GM21723 (cell line): Measurements from ENCODE around the gene ZRANB2.

Experiments
- ATAC-seq: cut with Tn5 transposase; IDR thresholded peaks from one replicate; pipeline ENCODE4 v1.9.1; 2021; ENCODE audit warnings: mild to moderate bottlenecking, moderate library complexity; ENCODE audit not compliant: unreplicated experiment

ZRANB2 gene

DNA sequence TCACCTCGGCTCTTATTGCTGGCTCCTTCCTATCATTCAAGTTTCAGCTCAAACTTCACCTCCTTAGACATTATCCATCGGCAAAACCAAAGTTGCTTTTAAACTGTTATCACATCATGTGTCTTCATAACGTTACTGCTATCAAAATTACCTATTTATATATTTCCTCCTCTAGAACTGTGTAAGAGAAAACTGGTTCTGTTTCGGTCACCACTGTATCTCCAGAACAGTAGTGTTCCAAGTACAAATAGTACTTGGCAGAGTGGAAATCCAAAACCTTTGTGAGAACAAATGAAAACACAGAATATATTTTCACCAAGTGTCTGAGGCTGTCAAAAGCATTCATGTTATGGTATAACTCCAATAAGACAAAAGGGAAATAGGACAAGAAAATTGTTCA is 9.1 kb downstream of the ZRANB2 start:
- no peak for ATAC-seq

DNA sequence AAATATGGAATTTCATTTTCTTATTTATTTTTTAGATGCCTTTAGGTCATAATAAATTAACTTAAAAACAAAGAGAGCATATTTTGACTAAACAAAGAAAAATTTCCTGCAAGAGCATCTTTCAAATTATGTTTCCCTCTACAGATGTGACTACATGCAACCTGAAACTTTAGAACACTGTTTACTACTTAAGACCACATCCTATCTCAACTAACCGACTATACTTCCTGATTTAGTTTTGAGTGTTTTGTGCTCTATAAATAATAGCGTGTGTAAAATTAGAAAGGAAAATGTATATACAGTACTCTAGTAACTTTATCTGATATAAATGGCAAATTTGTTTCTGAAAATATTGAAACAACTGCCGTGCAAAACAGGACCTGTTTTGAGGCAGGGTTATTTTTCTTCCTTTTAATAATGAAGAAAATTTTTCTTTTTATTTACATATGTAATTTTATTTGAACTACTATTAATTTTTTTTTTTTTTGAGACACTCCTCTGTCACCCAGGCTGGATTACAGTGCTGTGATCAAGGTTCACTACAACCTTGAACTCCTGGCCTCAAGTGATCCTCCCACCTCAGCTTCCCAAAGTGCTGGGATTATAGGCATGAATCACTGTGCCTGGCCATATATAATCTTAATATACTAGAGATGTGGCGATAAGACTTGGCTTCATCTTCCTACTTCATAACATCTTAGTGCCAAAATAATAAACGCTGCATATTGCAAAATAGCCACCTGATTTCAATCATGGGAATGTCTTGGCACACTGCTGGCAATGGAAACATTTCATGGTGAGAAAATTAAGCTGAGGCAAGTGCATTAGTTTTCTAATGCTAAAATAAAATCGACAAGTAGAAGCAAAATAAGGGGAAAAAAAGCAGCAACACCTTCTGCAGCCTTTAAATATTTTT is 12.3 kb downstream of the ZRANB2 start:
- ATAC-seq: peak; percentile 96

DNA sequence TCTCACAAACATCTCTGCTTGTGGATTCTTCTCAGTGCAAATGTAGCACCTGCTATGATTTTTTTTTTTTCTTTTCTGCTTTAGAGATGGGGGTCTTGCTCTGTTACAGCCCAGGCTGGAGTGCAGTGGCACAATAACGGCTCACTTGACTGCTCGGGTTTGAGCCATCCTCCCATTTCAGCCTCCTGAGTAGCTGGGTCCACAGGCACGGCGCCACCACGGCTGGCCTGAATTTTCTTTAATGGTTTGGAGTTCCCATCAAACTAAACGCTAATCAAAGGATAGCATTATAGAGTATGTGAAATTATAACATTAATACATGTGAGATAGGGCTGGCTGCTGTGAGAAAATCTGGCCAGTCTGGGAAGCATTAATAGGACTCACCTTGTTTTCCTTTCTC is 26.0 kb downstream of the ZRANB2 start:
- ATAC-seq: no peak

DNA sequence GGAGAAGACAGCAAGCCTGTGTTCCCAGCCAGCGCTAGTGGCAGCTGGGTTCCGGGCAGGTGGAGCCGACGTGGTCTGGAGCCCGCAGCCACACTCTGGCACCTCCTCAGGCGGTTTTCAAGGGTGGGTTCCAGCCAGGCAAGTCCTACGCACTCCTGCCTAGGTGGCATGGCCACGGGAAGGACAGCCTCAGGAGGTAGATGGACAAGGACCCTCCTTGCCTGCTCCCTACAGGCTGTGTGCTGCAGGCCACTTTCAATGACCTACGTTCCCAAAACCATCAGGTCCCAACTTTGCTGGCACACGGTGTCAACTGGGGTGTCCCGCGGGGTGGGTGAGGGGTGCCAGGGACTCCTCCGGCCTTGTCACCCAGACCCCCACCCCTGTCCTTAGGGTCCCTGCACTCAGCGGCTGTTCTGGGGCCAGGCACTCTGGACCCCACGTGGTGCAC is 26.5 kb downstream of the ZRANB2 start:
- no peak for ATAC-seq

DNA sequence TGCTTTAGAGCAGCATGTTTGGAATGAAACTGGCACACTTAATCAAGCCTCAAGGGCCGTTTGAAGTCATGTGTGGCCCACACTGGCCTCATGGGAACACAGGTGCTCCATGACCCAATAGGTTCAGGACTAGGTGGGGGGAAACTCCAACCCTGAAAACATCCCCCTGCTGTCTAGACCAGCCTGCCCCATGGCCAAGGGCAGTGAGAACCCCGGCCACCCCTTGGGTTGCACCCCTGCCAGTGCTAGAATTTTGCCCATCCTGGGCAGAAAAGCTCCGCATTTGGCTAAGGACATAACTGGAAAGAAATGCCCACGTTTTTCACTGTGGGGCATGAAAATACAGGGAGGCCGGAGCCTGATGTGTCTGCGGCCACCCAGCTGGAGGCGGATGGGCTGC is 27.1 kb downstream of the ZRANB2 start:
- ATAC-seq: no peak

DNA sequence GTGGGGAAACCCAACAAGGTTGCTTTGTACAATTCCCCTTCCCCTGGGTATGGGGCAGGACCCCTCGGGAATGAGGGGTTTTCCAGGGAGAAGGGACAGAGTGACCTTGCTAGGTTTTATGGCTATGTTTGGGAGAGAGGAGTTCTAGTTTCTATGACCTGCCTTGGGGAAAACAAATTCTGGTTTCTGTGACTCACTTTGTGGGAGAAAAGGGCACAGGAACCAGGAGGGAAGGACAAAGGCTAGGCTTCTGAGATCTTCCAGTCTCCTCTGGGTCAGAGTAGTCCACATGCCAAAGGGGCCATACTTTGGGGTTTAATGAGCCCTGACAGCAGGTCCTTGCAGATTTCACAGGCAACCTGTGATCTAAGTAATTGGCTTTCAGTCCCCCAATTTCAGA is 27.7 kb downstream of the ZRANB2 start:
- no peak for ATAC-seq

DNA sequence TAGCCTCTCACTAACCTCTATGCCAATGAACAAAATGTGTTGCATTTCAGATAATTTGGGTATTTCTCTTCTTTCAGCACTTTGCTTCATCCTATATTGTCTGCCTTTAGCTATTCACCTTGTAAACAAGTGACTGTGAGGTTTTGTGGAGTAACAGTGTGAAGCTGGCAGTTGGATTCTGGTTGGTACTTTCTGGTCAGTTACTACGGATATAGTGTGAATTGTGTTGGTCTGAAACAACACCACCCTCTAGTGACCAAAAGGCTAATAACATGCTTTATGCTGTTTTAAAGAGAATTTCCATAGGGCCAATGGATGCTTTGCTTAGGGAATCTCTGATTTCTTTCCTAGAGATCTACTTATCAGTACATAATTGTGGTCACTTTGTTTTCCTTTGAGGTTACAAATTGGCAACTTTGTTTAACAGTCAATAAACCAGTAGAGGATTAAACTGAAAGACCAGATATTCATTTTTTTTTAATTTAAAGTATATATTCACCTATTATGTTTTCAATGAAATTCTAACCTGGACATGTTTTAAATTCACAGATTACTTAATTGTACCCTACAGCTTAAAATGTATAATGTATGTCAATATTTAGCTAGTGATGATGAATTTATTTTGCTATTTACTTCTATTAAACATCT is 30.8 kb downstream of the ZRANB2 start:
- ATAC-seq: peak; percentile 59

DNA sequence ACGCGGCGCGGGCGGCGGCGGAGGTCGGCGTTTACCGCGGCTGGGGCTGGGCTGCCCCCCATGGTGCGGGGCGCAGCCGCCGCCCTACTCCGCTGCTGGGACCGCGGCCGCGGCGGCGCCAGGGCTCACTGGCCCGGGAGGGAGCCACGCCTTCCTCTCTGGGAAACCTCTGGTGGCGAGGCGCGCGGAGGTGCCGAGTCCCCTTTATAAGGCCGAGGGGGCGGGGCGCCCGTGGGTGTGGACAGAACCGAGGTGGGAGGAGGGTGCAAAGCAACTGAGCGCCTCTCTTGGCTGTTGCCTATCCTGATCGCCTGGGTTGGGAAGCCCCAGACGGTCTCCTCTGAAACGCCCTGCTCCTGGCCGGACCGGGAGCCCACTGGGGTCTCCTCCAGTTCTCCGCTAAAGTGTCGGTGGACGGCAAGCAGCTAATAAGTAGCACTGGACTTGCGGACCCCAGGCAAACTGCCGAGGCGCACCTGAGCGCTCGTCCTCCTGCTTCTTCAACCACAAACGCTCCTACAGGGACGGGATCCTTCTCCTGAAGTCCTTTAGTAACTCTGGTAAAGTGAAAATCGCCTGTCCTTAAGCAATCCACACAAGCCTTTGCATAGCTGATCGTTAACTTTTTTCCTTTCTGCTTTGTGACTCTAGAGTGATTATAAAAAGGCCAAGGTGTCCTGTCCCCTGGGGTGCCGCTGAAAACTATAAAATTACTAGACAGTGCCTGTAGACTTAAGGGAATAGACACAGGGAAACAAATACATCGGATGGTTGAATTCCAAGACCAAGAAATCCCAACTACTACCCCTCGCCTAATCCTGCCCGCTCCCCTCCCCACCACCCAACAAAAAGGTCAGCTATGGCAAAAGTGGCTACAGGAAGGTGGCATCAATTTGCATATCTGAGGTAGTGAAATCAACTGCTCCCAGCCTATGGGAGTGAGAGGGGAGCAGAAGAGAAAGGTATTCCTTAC is 32.9 kb downstream of the ZRANB2 start, which contains the start of gene PTGER3:
Gene PTGER3, minus strand, starts transcription at position 182 of the 973 bp plus-strand sequence. CDS start 239 bp downstream, outside the sequence.
- peak; percentile 45 for ATAC-seq

DNA sequence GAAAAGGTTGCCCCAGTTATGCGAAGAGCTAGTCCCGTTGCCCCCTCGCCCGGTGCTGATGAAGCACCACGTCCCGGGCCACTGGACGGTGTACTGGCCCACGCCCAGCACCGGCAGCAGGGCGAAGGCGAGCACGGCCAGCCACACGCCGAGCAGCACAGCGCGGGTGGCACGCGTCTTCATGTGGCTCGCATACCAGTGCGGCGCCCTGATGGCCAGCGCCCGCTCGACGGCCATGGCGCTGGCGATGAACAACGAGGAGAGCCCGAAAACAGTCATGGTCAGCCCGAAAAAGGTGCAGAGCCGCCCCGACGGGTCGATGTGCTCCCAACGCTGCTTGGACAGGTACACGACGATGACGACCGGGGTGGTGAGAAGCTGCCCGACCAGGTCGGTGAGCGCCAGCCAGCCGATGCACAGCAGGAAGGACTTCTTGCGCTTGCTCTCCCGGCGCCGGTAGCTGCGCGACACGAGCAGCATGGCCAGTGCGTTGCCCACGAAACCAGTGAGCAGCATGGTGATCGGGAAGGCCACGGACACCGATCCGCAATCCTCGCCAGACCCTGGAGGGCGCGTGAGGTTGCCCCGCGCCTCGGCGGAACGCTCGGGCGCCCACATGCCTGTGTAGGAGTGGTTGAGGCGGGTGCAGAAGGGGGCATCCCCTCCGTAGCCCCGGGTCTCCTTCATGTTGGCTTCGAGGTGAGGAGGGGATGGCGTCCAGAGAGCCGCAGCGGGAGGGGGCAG is 33.8 kb downstream of the ZRANB2 start:
- ATAC-seq: peak; percentile 42

DNA sequence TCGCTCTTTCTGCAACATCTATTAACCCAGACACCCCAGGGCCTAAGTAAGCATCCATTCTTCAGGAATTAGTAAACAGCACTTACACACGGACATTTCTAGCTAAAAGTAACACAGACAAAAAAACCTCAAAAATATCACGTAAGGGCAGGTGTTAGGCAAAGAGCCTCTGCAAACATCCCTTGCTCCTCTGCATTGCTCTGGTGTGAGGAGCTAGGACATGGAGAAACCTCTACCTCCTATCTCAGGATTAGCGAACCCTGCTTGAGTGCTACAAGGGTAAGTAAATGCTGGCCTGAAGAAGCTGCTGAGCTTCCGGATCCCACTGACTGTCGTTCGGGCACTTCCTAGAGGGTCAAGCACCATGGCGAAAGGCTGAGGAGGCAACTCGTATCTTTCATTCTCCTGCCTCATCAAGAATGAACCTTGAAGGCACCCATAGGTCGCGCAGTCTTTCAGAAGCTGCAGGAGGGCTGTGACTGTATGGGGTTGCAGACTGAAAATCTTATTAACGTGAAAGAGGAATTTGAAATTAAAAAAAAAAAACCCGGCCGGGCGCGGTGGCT is 35.3 kb downstream of the ZRANB2 start:
- ATAC-seq: no peak

DNA sequence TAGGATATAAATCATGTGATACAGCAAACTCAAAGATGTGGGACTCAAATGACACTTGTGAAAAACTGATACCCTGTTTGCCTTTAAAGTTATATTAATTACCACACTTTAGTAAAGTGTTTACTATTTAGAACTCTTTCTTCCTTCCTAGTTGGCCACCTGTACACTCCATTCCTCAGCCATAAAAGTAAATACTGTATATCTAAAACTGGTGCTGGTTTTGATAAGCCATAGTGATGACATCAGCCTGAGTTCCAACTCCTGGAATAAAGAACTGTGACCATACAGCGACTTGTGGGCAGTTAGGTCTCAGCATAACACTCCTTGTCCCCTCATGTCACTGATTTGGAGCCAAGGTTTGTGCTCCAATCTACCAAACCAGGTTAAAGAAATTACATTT is 36.0 kb downstream of the ZRANB2 start:
- ATAC-seq: no peak

DNA sequence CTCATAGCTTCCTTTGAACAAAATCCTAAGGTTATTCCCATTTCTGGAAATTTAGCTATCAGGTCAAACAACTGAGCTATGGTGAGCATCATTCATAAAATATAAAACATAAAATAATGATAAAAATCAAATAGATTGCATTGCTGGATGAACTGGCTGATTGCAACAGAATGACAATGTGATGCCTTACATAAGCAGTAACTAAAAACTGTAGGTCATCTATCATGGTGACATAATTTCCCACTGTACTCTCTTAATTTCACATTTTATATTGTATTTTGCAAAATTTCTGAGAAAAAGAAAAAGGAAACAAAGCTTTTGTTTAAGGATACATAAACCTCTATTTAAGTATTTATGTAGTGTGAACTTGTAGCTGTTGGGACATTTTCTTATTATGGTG is 37.8 kb downstream of the ZRANB2 start:
- ATAC-seq: no peak

DNA sequence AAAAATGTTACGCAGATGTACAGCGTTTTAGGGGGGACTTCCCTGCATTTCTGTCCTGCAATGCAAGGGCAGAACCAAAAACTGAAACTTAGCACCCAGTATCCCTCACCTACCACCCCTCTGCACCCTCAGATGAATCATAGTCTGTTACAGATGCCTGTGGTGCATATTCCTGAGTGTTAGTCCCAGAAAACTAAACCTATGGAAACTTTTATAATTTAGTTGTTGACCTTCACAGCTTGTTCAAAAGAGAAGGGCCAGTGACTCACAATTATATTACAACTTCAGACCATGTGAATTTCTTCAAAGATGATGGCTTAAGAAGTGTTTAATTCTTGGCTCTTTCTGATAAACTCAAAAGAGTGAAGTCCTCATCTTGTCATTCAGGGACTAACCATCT is 39.0 kb downstream of the ZRANB2 start:
- no peak for ATAC-seq

DNA sequence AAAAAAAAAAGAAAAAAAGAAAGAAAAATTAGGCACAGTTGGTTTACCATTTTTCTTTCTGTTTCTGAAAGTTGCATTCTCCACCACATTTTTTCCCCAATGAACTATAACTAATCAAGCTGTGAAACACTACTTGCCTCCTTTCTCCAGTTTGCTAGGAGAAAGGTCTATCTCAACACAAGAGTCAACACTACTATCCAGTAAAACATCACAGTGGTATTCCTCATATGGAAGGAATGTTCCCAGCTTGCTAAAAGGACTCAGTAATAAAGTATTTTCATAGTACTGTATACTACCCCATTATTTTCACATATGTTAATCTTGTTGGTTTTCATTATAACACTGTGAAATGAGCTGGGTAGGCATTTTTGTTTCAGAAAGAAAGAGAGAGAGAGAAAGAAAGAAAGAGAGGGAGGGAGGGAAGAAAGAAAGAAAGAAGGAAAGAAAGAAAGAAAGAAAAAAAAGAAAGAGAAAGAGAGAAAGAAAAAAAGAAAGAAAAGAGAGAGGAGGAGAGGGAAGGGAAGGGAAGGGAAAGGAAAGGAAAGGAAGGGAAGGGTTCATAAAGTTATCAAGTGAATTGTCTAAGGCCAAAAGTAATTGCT is 41.1 kb downstream of the ZRANB2 start:
- no peak for ATAC-seq

DNA sequence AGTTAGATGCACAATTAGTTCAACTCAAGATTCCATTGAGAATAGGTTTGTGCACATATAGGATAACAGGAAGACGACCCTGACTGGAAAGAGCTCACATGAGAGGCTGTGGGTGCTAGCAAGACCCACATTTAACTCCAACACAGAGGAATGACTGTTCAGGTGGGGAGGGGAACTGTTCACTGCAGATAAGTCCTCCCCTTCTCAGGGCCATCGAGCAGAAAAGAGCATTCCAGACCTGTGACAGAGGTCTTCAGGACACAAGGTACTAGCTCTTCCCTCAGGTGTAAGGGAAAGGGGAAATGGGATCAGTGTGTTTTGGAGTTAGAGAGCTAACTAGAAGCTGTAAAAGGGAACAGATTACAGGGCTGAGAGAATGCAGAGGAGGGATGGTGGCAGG is 41.9 kb downstream of the ZRANB2 start:
- ATAC-seq: no peak

DNA sequence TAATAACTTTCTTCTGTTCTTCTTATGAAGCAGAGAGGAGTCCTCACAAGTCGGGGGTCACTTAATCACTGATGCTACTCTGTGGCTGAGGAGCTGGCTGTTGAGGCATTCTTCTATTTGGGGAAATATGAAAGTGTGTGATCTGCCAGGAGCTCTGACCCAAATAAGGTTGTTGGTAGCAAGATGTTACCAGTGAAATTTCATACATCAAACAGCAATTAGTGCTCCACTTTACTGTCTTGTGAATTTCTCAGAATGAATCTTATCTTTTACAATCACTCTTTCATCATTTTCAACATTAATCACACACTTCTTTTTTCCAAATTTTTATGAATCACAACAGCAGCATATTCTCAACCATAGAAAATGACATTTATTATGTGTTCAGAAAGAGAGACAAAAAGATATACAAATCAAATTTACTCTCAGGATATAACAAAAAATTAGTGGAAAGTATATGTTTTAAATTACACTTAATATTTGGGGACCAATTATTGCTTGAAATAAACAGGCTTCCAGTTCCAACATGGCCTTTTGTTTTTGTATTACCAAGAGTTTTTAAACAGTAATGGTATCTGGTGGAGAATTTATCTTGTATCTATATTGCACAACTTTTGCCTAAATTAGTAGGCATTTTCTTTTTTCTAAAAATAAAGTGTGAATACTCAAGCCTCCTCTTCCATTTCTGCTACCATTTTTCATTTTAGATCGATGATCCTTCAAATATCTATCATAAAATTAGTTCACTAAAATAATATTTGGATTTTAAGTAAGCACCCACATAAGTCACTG is 42.8 kb downstream of the ZRANB2 start:
- no peak for ATAC-seq

DNA sequence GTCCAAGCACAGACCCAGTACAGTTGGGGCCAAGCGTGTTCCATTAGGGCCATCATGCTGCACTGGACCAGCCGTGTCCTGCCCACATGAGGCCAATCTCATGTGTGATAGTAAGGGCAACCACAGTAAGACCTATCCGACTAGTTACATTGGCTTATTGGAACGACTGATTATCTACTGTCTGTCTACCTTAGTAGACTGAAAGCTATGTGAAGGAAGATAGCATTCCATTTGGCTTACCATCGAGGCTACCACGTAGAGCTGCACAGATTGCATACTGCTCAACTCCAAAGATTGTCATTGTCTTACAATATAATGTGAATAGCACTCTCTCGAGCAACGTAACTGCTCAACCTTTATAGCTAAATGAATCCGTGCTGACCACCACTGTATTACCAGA is 43.8 kb downstream of the ZRANB2 start:
- ATAC-seq: no peak

DNA sequence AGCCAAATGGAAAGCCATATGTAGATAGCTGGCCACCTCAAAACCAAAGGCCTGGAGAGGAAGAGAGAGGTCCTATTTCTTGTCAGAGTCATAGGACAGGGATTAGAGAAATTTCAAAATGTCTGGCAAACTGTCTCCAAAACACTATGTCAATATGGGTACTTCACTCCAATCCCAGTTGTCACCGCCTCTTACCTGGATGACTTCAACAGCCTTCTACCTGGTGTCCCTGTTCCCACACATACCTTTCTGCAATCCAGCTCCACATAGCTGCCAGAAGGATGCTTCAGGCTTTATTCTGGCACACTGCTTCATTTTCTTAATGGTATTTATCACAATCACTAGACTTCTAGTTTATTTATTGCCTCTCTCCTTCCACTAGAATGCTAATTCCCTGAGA is 47.7 kb downstream of the ZRANB2 start:
- no peak for ATAC-seq

DNA sequence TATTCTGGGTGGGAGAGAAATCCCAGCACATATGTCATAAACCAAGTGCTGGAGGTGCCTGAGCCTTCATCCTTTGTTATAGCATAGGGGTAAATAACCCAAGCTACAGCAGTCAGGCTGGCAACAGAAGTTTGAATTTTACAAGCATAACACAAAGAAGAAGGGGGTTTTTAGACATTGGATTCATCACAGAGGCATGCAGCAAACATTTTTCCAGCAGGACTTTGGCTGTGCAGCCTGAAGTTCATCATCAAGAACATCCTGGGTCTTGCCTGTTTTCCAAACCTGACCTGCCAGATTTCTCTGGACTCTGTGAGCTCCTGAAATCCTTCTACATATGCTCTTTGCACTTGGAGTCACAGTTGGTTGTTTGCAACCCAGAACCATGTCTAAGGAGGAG is 49.4 kb downstream of the ZRANB2 start:
- no peak for ATAC-seq
